ENCODE data around the gene TGFB2.

GRCh38 chr1:218374401-218375353 is 29.5 kb downstream of the TGFB2 start:
- TF ChIP-seq CTCF (conservative IDR thresholded peaks at IDR 0.05): no peak
- TF ChIP-seq ZFX (IDR thresholded peaks at IDR 0.05): no peak
